DMS 273 treated with DMSO at 0.1 percent for 48 hours (cell line): ENCODE measurements around the gene ELMO1.
A peak's percentile ranks its signal among the peaks of the same experiment; 100 is the strongest.
"Not testable (repeated sequence)": the region's sequence is repeated elsewhere in the genome, so short reads cannot be mapped to it uniquely, and the experiment has no call there.

ENCODE experiments used
- DNase-seq: peaks from one replicate; lab custom pipeline; 2025; lab: John Stamatoyannopoulos, UW

ELMO1 gene

DNA sequence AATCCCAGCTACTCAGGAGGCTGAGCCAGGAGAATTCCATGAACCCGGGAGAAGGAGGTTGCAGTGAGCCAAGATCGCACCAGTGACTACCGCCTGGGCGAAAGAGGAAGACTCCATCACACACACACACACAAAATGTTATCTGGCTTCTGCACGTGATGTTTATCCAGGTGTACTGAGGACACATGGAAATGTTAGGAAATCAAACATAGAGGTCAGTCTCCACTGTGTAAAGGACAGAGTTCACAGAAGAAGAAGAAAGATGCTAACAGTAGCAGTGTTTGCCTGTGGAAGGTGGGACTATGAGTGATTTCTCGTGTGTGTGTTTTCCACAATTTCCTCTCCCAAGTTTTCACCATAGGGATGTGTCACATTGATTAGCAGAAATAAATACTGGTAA lies 256.9 kb downstream of the ELMO1 start:
- no peak for DNase-seq

DNA sequence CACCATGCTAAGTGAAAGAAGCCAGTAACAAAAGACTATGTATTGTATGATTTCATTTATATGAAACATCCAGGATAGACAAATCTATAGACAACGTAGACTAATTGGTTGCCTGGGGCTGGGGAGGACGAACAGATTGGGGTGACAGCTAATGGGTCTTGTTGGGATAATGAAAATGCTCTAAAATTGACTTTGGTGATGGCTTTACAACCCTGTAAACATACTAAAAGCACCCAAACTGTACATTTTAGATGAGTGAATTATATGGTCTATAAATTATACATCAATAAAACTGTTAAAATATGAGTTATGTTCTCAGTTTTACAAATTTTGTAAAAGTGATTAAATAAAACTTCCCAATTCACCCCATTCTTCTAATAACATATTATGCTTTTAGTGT lies 261.5 kb downstream of the ELMO1 start:
- no peak for DNase-seq

- DNase-seq: no peak
Observed at GRCh38 chr7:37186753-37187152, 261.9 kb downstream of the ELMO1 start.

- DNase-seq: no peak
Observed at GRCh38 chr7:37181550-37181932, 267.1 kb downstream of the ELMO1 start.

- DNase-seq: no peak
Observed at GRCh38 chr7:37180828-37181549, 267.7 kb downstream of the ELMO1 start.

DNA sequence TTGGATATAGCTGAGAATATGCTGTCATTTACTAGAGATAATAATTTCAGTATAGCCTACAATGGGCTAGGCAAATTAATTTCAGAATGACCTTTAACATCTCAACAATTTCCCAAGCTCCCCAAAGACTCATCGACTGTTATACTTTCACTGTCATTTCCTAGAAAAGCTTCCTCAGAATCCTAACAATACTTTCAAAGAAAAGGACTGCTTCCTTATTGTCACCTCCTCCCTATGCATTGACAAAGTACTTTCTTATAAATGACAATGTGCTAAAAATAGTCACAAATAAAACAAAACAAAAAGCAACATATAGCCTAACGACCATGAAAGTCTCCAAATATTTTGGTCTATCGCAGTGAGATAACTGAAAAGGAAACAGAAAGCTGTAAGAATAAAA lies 272.6 kb downstream of the ELMO1 start:
- no peak for DNase-seq

DNA sequence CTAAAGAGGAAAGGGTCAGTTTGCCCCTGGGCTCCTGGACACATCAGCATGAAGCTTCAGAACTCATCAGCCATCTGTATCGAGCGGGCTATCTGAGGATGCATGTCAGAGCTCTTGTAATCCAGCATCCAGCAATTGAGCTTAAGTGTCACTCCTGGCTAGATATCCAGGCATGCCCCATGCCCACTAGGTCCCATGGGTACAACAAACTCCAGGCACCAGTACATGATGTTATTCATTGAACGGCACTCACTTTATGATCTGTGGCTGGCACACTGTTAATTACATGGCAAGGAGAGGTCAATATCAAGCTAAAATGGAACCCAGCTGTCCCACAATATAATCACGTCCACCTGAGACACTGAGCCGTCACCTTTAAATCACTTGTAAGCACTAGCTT lies 274.2 kb downstream of the ELMO1 start:
- DNase-seq: no peak

DNA sequence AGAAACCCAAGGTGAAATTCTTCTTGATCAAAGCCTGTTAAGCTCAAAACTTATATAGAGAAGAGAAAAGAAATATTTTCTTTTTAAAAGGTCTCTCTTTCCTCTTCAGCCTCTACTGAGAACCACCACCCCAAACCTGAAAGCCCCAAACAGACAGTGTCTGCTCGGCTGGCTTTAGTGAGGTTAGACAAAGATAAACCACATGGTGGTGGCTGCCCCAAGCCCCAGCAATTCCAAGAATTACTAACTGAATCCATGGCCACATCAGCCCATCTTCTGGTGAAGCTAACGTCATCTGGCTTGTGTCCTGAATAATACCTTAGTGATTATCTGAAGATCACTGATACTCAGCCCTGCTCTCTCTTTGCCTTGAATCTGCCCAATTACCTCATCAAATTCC lies 275.0 kb downstream of the ELMO1 start:
- DNase-seq: no peak

DNA sequence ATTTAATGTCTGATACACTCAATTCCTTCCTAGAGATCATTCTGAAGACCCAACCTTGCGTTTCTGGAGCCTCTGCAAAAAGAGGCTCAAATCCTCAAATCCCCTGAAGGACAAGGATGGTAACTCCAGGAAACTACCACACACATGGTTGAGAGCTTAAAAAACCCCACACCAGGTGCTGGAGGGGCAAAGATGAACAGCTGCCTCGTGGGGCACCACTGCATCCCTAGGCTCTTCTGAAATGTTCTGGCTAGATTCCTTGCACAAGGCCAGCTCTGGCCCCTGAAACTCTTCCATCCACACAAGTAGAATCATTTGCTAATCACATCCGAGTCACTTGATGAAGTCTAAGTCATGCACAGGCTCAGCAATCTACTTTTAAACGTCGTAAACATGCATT lies 286.6 kb downstream of the ELMO1 start:
- DNase-seq: no peak

- no peak for DNase-seq
Observed at GRCh38 chr7:37160656-37161055, 288.0 kb downstream of the ELMO1 start.

DNA sequence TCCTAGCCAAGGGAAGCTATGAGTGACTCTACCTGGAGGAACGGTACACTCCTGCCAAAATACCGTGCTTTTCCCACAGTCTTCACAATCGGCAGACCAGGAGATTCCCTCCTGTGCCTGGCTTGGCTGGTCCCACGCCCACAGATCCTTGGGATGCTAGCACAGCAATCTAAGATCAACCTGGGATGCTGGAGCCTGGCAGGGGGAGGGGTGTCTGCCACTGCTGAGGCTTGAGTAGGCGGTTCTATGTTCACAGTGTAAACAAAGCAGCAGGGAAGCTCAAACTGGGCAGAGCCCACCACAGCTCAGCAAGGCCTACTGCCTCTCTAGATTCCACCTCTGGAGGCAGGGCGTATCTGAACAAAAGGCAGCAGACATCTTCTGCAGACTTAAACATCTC lies 295.3 kb downstream of the ELMO1 start:
- DNase-seq: no peak

DNA sequence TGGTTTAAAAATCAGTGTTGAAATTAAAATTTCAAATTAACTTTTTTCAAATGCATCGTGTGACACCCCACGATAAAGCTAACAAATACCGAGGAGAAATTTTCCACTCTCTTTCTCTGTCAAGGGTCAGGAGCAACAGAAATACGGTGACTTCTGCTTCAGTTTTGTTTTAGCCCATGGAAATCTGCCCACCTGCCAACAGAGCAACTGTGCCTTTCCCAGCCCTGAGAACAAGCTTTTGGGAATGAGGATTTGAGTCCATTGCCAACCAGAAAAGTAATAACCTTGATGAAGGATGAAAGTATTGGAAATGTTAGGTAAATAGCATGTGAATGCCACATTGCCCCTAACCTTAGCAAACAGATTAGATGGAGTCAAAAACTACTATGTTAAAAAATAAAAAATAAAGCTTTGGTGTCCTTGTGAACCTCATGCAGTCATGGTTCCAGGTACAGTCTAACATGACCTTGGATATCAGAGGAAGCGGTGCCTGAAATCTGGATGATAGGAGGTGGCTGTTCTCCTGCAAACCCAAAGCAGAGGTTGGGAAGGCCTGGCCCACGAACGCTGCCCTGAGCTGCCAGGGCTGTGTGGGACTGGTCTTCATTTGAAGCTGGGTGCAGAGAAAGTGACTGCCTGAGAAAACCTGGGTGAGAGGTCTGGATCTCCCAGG lies 296.8 kb downstream of the ELMO1 start:
- no peak for DNase-seq

DNA sequence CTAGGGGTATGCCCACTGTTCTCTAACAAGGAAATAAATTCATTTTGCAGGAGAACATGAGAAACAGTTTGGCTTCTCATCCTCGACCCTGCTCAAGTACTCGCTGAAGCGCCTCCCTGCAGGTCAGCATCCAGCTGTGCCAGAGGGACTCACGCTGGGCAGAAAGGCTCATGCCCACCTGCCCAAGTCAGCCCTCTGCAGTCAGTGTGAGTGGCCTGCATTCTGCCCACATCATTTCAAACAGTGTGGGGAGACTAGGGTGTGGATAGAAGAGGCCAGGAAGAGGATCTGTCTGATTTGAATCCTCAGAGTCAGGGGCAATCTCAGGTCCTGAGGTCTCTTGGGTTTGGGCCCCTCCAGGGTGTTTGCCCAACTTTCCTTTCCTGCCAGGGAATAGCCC lies 297.8 kb downstream of the ELMO1 start:
- DNase-seq: no peak

DNA sequence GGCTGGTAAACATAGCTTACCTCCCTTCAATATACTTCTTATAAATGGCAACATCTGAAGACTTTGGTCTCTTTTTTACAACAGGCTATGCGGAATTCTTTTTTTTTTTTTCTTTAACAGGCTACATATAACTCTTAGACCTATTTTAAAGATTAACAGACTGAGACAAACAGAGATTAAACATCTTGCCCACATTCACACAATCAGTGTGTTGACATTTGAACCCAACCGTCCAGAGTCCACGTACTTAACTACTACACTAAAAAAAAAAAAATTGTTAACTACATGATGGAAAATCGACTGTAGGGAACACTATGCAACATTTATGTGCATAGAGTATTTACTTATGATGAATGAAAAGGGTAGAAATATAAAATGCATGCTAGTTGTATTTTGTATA lies 298.5 kb downstream of the ELMO1 start:
- no peak for DNase-seq

GRCh38 chr7:37149773-37150124 lies 298.9 kb downstream of the ELMO1 start:
- DNase-seq: no peak

DNA sequence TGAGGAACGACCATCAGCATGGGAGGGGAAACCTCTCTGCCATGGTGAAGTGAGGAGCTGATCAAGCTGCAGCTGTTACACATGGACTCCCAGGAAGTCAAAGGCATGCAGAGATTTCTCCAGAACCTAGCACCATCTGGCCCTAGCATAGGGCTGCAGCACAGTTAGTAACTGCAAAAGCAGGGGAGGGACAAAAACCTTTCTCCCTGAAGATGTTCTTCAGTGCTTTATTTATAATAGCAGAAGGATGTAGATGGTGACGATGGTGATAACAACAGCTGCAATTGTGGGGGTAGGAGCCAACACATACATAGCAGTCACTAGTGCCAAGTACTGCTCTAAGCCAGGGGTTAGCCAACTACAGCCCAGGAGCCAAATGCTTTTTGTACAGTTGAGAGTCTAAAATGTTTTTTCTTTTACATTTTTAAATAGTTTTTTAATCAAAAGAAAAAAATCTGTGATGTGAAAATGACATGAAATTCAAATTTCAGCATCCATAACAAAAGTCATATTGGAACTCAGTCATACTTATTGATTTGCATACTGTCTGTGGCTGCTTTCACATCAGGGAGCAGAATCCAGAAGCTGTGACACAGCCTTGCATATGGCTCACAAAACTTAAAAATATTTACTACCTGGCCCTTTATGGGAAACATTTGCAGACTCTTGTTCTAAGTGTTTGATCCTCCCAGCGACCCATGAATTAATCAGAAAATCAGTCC lies 299.5 kb downstream of the ELMO1 start:
- DNase-seq: peak; percentile 65

DNA sequence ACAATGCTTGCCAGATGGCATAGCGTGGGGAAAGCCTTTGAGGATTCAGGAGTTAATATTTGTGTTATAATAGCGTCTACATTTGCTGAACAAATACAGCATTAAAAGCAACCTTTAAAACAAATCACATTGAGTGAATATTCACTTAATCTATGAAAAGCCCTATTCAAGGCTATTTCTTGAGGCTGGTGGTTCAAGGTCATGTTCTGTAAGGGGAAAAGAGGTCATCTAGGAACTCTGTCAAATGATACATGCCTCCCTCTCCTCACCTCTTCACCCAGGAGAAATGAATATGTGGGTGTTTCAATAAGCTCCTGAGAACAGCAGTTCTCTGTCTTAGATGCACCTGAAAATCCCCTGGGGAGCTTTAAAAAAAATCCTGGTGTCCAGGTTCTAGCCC lies 303.0 kb downstream of the ELMO1 start:
- no peak for DNase-seq

DNA sequence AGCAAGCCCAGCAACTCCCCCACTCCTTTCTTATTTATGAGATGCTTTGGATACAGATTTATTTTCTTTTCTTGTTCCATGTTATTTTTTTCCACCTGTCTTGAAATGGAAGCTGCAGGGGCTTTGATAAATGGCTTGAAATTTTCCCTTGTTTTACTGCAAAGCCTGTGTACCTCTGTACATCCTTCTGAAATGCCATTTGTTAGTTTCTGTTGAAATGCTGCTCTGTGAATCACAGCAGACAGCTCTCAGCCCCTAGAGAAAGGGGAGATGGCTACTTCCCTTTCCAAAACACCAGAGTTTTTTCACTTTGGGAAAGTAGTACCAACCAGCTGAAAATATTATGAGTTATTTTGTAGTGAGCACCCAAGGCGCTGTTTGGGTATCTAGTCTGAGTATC lies 304.2 kb downstream of the ELMO1 start:
- DNase-seq: no peak

DNA sequence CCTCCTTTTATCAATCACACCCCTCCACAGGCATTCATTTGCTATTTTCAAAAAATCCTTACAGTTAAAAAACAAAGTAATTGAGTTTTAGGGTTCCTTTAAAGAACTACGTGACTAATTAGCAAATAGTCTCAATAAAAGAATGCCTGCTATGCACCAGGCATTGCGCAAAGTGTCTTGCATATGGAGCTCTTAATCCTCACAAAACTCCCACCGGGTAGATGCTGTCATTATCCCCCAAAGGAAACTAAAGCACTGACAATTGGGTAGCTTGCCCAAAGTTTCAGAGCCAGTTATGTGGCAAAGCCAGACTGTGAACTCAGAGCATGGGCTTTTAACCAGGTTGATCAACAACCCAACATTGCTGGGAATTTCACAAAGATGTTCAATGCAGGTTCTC lies 305.7 kb downstream of the ELMO1 start:
- no peak for DNase-seq

GRCh38 chr7:37141742-37142141 lies 306.9 kb downstream of the ELMO1 start:
- no peak for DNase-seq

GRCh38 chr7:37133902-37134301 lies 314.8 kb downstream of the ELMO1 start:
- not testable (repeated sequence) for DNase-seq

DNA sequence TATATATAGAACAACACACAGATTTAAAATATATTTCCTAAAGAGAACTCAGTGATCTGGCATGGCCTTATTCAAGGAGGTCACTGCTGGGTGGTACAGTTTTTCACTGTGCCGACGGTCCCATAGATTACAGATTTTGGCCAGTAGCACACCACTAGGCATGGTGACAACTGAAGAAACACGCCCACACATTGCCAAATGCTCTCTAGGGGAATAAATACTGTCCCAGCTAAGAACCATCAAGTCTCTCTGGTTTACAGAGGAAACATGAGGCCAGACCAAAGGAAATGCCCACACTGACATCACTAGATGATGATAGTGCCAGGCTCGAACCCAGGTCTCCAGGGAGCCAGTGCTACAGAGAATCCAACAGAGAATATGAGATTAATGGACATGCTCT lies 316.8 kb downstream of the ELMO1 start:
- no peak for DNase-seq

DNA sequence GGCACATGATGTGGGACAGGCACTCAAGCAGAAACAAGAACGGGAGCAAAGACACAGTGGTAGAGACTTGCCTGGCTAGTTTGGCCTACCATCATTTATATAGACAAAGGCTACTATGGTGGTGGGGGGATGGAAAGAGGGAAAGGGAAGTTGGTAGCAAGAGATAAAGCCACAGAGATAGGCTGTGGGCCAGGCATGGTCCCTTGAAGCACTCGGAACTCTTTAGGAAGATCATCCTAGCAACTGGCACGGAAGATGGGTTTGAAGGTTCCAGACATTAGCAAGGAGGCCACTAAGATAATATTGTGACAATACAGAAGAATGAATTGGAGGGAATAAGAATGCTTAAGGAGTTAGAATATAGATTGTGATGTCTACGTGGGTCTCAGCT lies 319.6 kb downstream of the ELMO1 start:
- DNase-seq: no peak
